HCT116 (cell line): Measurements from ENCODE around the gene MDFI. TPM values are rescaled to one million over a fixed set of nuclear protein-coding genes. Genes with fewer than 3 reads are reported as not detected.

ENCODE experiments used
- ATAC-seq: fragments of 200-7000 bp; cut with Tn5 transposase; 2 replicates; pipeline ENCODE4 v1.9.1; 2020; ENCODE audit warnings: mild to moderate bottlenecking, moderate library complexity
- BruUV-seq: library from RNA; stranded (reverse); fragments of 400-500 nt; replicated peaks from 2 replicates; lab custom pipeline; 2021; lab: Mats Ljungman, UMichigan
- CTCF ChIA-PET: fragments of 300-600 bp; sonication (Branson Sonifier 250); formaldehyde crosslinking; loops from one replicate; lab custom pipeline; 2021; ENCODE audit warnings: antibody characterized with exemption; lab: Charles Lee
- POLR2A ChIA-PET: fragments of 300-600, 350-600 bp; sonication (Branson Sonifier 250); formaldehyde crosslinking; loops from one replicate; lab custom pipeline; 2021; ENCODE audit warnings: antibody characterized with exemption; lab: Charles Lee
- RAD21 ChIA-PET, 2 experiments: fragments of 300-600 bp; sonication (Branson Sonifier 250); formaldehyde crosslinking; loops; one replicate each; lab custom pipeline; 2023; ENCODE audit warnings: low total read pairs in 2 of 2; ENCODE audit not compliant: uncharacterized antibody in 2 of 2, unreplicated experiment in 2 of 2, low non-redundant PET in 1 of 2; lab: Charles Lee
- DNase-seq: peaks from one replicate; pipeline ENCODE4 v3.0.0-alpha.2; 2010; ENCODE audit warnings: low read depth, low spot score
- H2AFZ ChIP-seq: fragments of 200-600 bp; shearing (Covaris generic), sonication (generic); 2 replicates; pipeline ENCODE4 v1.6.1; 2017; ENCODE audit warnings: low read depth, mixed run types, mixed read lengths, antibody characterized with exemption, low read length; ENCODE audit not compliant: poor library complexity, severe bottlenecking
- H3K27ac ChIP-seq: 2 replicates; pipeline ENCODE4 v1.5.1; 2012; ENCODE audit warnings: low read depth, low read length
- H3K27me3 ChIP-seq: fragments of 200-600 bp; sonication (generic); 2 replicates; pipeline ENCODE4 v1.6.1; 2016; ENCODE audit warnings: mixed run types, low read length, mixed read lengths; ENCODE audit not compliant: insufficient read depth
- H3K36me3 ChIP-seq, 2 experiments: fragments of 200-500 bp in 1 of 2; fragments of 200-600 bp in 1 of 2; sonication (Bioruptor generic) in 1 of 2; sonication (generic) in 1 of 2; 2 replicates each; pipeline versions ENCODE4 v1.5.1 to v1.6.1; 2014 to 2016; ENCODE audit warnings: low read length in 2 of 2, inconsistent platforms in 1 of 2, mixed read lengths in 1 of 2, mixed run types in 1 of 2; ENCODE audit not compliant: insufficient read depth in 2 of 2, control insufficient read depth in 1 of 2
- H3K4me1 ChIP-seq, 2 experiments: fragments of 200-600 bp in 1 of 2; sonication (generic) in 1 of 2; 2 replicates each; pipeline versions ENCODE4 v1.5.1 to v1.6.1; 2012 to 2017; ENCODE audit warnings: low read length in 2 of 2, inconsistent platforms in 1 of 2, mild to moderate bottlenecking in 1 of 2, mixed read lengths in 1 of 2, mixed run types in 1 of 2, moderate library complexity in 1 of 2; ENCODE audit not compliant: insufficient read depth in 2 of 2, control insufficient read depth in 1 of 2
- H3K4me2 ChIP-seq: fragments of 200-600 bp; sonication (generic); 2 replicates; pipeline ENCODE4 v1.6.1; 2017; ENCODE audit warnings: mixed run types, low read length, mixed read lengths
- H3K4me3 ChIP-seq, 2 experiments: fragments of 200-600 bp in 1 of 2; sonication (generic) in 1 of 2; replicated peaks in 1 of 2; 2 replicates each; pipeline ENCODE4 v1.5.1; 2011 to 2016; ENCODE audit warnings: low read length in 2 of 2, control low read depth in 1 of 2, low read depth in 1 of 2, mild to moderate bottlenecking in 1 of 2, mixed read lengths in 1 of 2, mixed run types in 1 of 2
- H3K79me2 ChIP-seq: fragments of 200-600 bp; sonication (generic); 2 replicates; pipeline ENCODE4 v1.6.1; 2017; ENCODE audit warnings: mild to moderate bottlenecking, mixed run types, low read length, moderate library complexity, mixed read lengths; ENCODE audit not compliant: insufficient read depth
- H3K9ac ChIP-seq: fragments of 200-600 bp; sonication (generic); 2 replicates; pipeline ENCODE4 v1.6.1; 2016; ENCODE audit warnings: low read length, mixed read lengths
- H3K9me2 ChIP-seq: fragments of 200-600 bp; sonication (generic), shearing (Covaris generic); 2 replicates; pipeline ENCODE4 v1.6.1; 2017; ENCODE audit warnings: mixed run types, mild to moderate bottlenecking, moderate library complexity; ENCODE audit not compliant: insufficient read depth
- H3K9me3 ChIP-seq, 2 experiments: fragments of 200-500 bp in 1 of 2; fragments of 200-600 bp in 1 of 2; sonication (Bioruptor generic) in 1 of 2; sonication (generic) in 1 of 2; 2 replicates each; pipeline ENCODE4 v1.6.1; 2014 to 2017; ENCODE audit warnings: low read length in 2 of 2, mixed read lengths in 2 of 2, inconsistent platforms in 1 of 2, low read depth in 1 of 2, mild to moderate bottlenecking in 1 of 2, mixed run types in 1 of 2, moderate library complexity in 1 of 2; ENCODE audit not compliant: control insufficient read depth in 1 of 2, insufficient read depth in 1 of 2
- H4K20me1 ChIP-seq: fragments of 200-600 bp; sonication (generic), shearing (Covaris generic); 2 replicates; pipeline ENCODE4 v1.6.1; 2017; ENCODE audit warnings: mixed run types, mild to moderate bottlenecking, moderate library complexity; ENCODE audit not compliant: insufficient read depth
- ATF3 ChIP-seq: IDR thresholded peaks from 2 replicates; pipeline ENCODE4 v1.6.1; 2012
- CBX3 ChIP-seq: IDR thresholded peaks from 2 replicates; pipeline ENCODE4 v1.6.1; 2012; ENCODE audit warnings: low read depth
- CEBPB ChIP-seq: IDR thresholded peaks from 2 replicates; pipeline ENCODE4 v1.6.1; 2012; ENCODE audit warnings: low read depth
- CTCF ChIP-seq, 3 experiments: fragments of 200-600 bp in 1 of 3; sonication (generic) in 1 of 3; IDR thresholded peaks in 2 of 3; conservative IDR thresholded peaks in 1 of 3; 2 replicates each; pipeline ENCODE4 v1.5.1; 2012 to 2017; ENCODE audit warnings: low read depth in 2 of 3, low read length in 2 of 3, antibody characterized with exemption in 1 of 3, borderline replicate concordance in 1 of 3, control low read depth in 1 of 3, mild to moderate bottlenecking in 1 of 3, mixed read lengths in 1 of 3, mixed run types in 1 of 3, moderate library complexity in 1 of 3; ENCODE audit not compliant: insufficient read depth in 1 of 3
- ELF1 ChIP-seq: IDR thresholded peaks from 2 replicates; pipeline ENCODE4 v1.6.1; 2012; ENCODE audit warnings: low read depth, borderline replicate concordance
- EZH2 ChIP-seq: fragments of 200-600 bp; sonication (generic); IDR thresholded peaks from 2 replicates; pipeline ENCODE4 v1.6.1; 2017; ENCODE audit warnings: antibody characterized with exemption, mixed run types
- EZH2phosphoT487 ChIP-seq: fragments of 200-600 bp; IDR thresholded peaks from 2 replicates; pipeline ENCODE4 v1.6.1; 2018; ENCODE audit warnings: antibody characterized with exemption, borderline replicate concordance
- FOSL1 ChIP-seq: IDR thresholded peaks from 2 replicates; pipeline ENCODE4 v1.6.1; 2012; ENCODE audit warnings: low read depth
- JUND ChIP-seq: IDR thresholded peaks from 2 replicates; pipeline ENCODE4 v1.6.1; 2012
- POLR2A ChIP-seq: IDR thresholded peaks from 2 replicates; pipeline ENCODE4 v1.7.0; 2011; ENCODE audit warnings: borderline replicate concordance; ENCODE audit not compliant: insufficient read depth, insufficient read length; ENCODE audit errors: extremely low read depth
- POLR2AphosphoS5 ChIP-seq: IDR thresholded peaks from 2 replicates; pipeline ENCODE4 v1.6.1; 2011; ENCODE audit warnings: mild to moderate bottlenecking, low read depth, low read length, moderate library complexity
- RAD21 ChIP-seq: IDR thresholded peaks from 2 replicates; pipeline ENCODE4 v1.6.1; 2012; ENCODE audit warnings: low read depth, mild to moderate bottlenecking
- REST ChIP-seq: IDR thresholded peaks from 2 replicates; pipeline ENCODE4 v1.6.1; 2012; ENCODE audit warnings: low read depth
- SIN3A ChIP-seq: IDR thresholded peaks from 2 replicates; pipeline ENCODE4 v1.6.1; 2012; ENCODE audit warnings: low read depth
- SP1 ChIP-seq: IDR thresholded peaks from 2 replicates; pipeline ENCODE4 v1.6.1; 2012; ENCODE audit warnings: low read depth
- SRF ChIP-seq: IDR thresholded peaks from 2 replicates; pipeline ENCODE4 v1.6.1; 2012; ENCODE audit warnings: low read depth
- TCF7L2 ChIP-seq: IDR thresholded peaks from 2 replicates; pipeline ENCODE4 v1.7.0; 2011; ENCODE audit warnings: borderline replicate concordance, inconsistent platforms; ENCODE audit not compliant: insufficient read depth, insufficient read length; ENCODE audit errors: extremely low read depth
- YY1 ChIP-seq: IDR thresholded peaks from 2 replicates; pipeline ENCODE4 v1.6.1; 2011; ENCODE audit warnings: low read length, low read depth, moderate library complexity, mild to moderate bottlenecking; ENCODE audit not compliant: insufficient replicate concordance; ENCODE audit errors: extremely low read depth
- ZFX ChIP-seq: fragments of 450-650 bp; IDR thresholded peaks from 2 replicates; pipeline ENCODE4 v1.6.1; 2017
- ZNF274 ChIP-seq: fragments of 200-500 bp; sonication (Bioruptor generic); IDR thresholded peaks from 2 replicates; pipeline ENCODE4 v1.6.1; 2014; ENCODE audit warnings: mild to moderate bottlenecking, low read depth, low read length, inconsistent platforms
- intact Hi-C: fragments of 100-400 bp; cut with micrococcal nuclease; formaldehyde crosslinking; loops from 2 replicates; pipeline ENCODE4 v1.10.0; 2022
- total RNA-seq: library from RNA; stranded (reverse); gene quantifications from one replicate; pipeline ENCODE4 v1.2.1, GENCODE V29; 2021; ENCODE audit not compliant: unreplicated experiment

MDFI gene
- total RNA-seq, 1 experiment from 2014 or later: 35.5 TPM

- TF ChIP-seq TCF7L2: no peak
- no peak for TF ChIP-seq SIN3A
- TF ChIP-seq SRF: no peak
- no peak for TF ChIP-seq ZNF274
- no peak for TF ChIP-seq JUND
Observed at GRCh38 chr6:41602422-41602743, 35.9 kb upstream of the MDFI start (continued).

GRCh38 chr6:41602864-41603608 lies 35.2 kb upstream of the MDFI start:
- intact Hi-C loops: loop anchor here (1.0 to 10.0 kb wide), 2 partner anchors 79 to 172 kb away; partner anchors contain the start of gene FRS3
- BruUV-seq: TSS peak; percentile 26
- CTCF ChIA-PET: interaction anchor here (0.6 to 3.1 kb wide), 25 partner anchors 9 to 498 kb away, joined by 3 to 55 read pairs (median 4); partner anchors contain the start of gene TOMM6
- DNase-seq: peak; percentile 81
- Histone ChIP-seq H3K27me3 (no peaks in the 10 kb centered on the region), H3K9ac (peak overlapping the region; percentile 21; the same call in 1 of the 2 replicates), H3K79me2 (no peaks in the 10 kb centered on the region), H3K4me1 (peaks cover 3 to 12% of the 10 kb centered on the region in 2 experiments; a peak in 3 of 4 replicates), H3K9me3 (no peaks in the 10 kb centered on the region), H3K36me3 (no peaks in the 10 kb centered on the region), H2AFZ (no peak overlapping the region), H4K20me1 (no peaks in the 10 kb centered on the region), H3K4me3 (peak overlapping the region; percentile 6 to 40), H3K9me2 (no peaks in the 10 kb centered on the region), H3K27ac (no peak overlapping the region), H3K4me2 (peak overlapping the region; percentile 79)
- RAD21 ChIA-PET: interaction anchor here (0.7 to 1.9 kb wide), 8 partner anchors 9 to 235 kb away, joined by 3 to 12 read pairs (median 4); no protein-coding TSS in a partner anchor
- POLR2A ChIA-PET: interaction anchor here (1.0 kb wide), 2 partner anchors 76 to 79 kb away, joined by 3 to 5 read pairs; no protein-coding TSS in a partner anchor
- ATAC-seq: peak; percentile 82
- TF ChIP-seq FOSL1 (no peak), ATF3 (no peak), CTCF (IDR thresholded peaks at IDR 0.05 in 2 of 3, conservative IDR thresholded peaks at IDR 0.05 in 1 of 3; ENCODE audit: borderline replicate concordance in 1 of 3, insufficient read depth in 1 of 3, low read depth in 2 of 3, low read length in 2 of 3) (peak; percentile 86 to 98 (median 90)), POLR2AphosphoS5 (no peak; the same call in 1 of the 2 replicates), EZH2 (no peak), CEBPB (no peak), POLR2A (peak; percentile 42), EZH2phosphoT487 (no peak), ELF1 (no peak; the same call in 1 of the 2 replicates), REST (no peak), SRF (no peak), ZFX (no peak), CBX3 (0 out of 2 replicates have a peak, but pooled peaks have one; percentile 19), SIN3A (no peak), SP1 (no peak), RAD21 (peak; percentile 96), JUND (no peak), YY1 (no peak)
